ENCODE data around the gene IER5. TPM values are rescaled to one million over a fixed set of nuclear protein-coding genes. Genes with fewer than 3 reads are reported as not detected.

IER5 gene
- total RNA-seq, 1 experiment from 2014 or later = 18.2 TPM

GRCh38 chr1:181061487-181061886 is 27.0 kb upstream of the IER5 start (continued):
- TF ChIP-seq NR3C1 (CRISPR knock-in tag; conservative IDR thresholded peaks at IDR 0.05; ENCODE audit: low read depth) = no peak
- no peak for TF ChIP-seq RORB (CRISPR knock-in tag; IDR thresholded peaks at IDR 0.05)
- no peak for TF ChIP-seq ZNF416 (CRISPR knock-in tag; IDR thresholded peaks at IDR 0.05)
- TF ChIP-seq SP1 (CRISPR knock-in tag; conservative IDR thresholded peaks at IDR 0.05) = no peak
- TF ChIP-seq JAZF1 (CRISPR knock-in tag; IDR thresholded peaks at IDR 0.05) = no peak
- no peak for TF ChIP-seq CTCF (IDR thresholded peaks at IDR 0.05)
- TF ChIP-seq SOX15 (CRISPR knock-in tag; IDR thresholded peaks at IDR 0.05) = no peak
- no peak for TF ChIP-seq ZNF219 (CRISPR knock-in tag; IDR thresholded peaks at IDR 0.05; ENCODE audit: borderline replicate concordance)
- no peak for TF ChIP-seq ZNF671 (CRISPR knock-in tag; IDR thresholded peaks at IDR 0.05)
- no peak for TF ChIP-seq KAT7 (CRISPR knock-in tag; IDR thresholded peaks at IDR 0.05; ENCODE audit: borderline replicate concordance)

GRCh38 chr1:181061891-181062835 is 26.3 kb upstream of the IER5 start:
- no peak for DNase-seq (ENCODE audit: low spot score)
- Mint-ChIP-seq H3K36me3 (0 out of 2 replicates have a peak, but pooled peaks cover 4% of the 10 kb centered on the region), H3K4me3 (no peak overlapping the region), H3K27me3 (ENCODE audit: low read depth) (no peaks in the 10 kb centered on the region), H3K4me1 (peaks cover 37% of the 10 kb centered on the region), H3K9me3 (peaks cover 12% of the 10 kb centered on the region), H3K27ac (no peak overlapping the region)
- POLR2A ChIA-PET = interaction anchor here (2.0 kb wide), 1 partner anchor 27 kb away, joined by 11 read pairs; the partner anchor contains the start of gene IER5
- TF ChIP-seq ZNF396 (CRISPR knock-in tag; IDR thresholded peaks at IDR 0.05; ENCODE audit: borderline replicate concordance) (no peak), MYBL2 (CRISPR knock-in tag; IDR thresholded peaks at IDR 0.05) (no peak), STAT6 (CRISPR knock-in tag; conservative IDR thresholded peaks at IDR 0.05; ENCODE audit: low read depth) (no peak), MAX (CRISPR knock-in tag; IDR thresholded peaks at IDR 0.05) (no peak), ATF2 (CRISPR knock-in tag; IDR thresholded peaks at IDR 0.05; ENCODE audit: borderline replicate concordance, low read depth) (no peak), ELF4 (CRISPR knock-in tag; IDR thresholded peaks at IDR 0.05; ENCODE audit: low read depth) (no peak), OVOL2 (CRISPR knock-in tag; IDR thresholded peaks at IDR 0.05; ENCODE audit: borderline replicate concordance) (no peak), PRDM15 (CRISPR knock-in tag; IDR thresholded peaks at IDR 0.05) (no peak), ZBTB21 (CRISPR knock-in tag; IDR thresholded peaks at IDR 0.05; ENCODE audit: borderline replicate concordance) (no peak), HMGA2 (CRISPR knock-in tag; IDR thresholded peaks at IDR 0.05) (no peak), ZNF219 (CRISPR knock-in tag; IDR thresholded peaks at IDR 0.05; ENCODE audit: borderline replicate concordance) (no peak), SP1 (CRISPR knock-in tag; conservative IDR thresholded peaks at IDR 0.05) (no peak), AR (CRISPR knock-in tag; IDR thresholded peaks at IDR 0.05) (no peak), GABPB1 (CRISPR knock-in tag; IDR thresholded peaks at IDR 0.05) (no peak)
- CTCF ChIA-PET = no interaction called here
- ATAC-seq = no peak
